ENCODE measurements around the gene VWA8. TPM values are rescaled to one million over a fixed set of nuclear protein-coding genes. Genes with fewer than 3 reads are reported as not detected.

VWA8 gene
- total and polyA plus RNA-seq, 4 donors, result 4.7 to 26.3 (median 11.9) TPM

- Histone ChIP-seq H3K9me3 (ENCODE audit: control insufficient read depth in 4 of 4, insufficient read depth in 3 of 4, low read length in 3 of 4) (no peaks in the 10 kb centered on the region), H3K36me3 (ENCODE audit: control insufficient read depth in 4 of 4, insufficient read depth in 4 of 4, low read length in 4 of 4) (peaks cover 1 to 22% (median 11%) of the 10 kb centered on the region in 4 donors), H3K4me3 (no peak overlapping the region), H3K27me3 (ENCODE audit: control insufficient read depth in 3 of 3, insufficient read depth in 3 of 3, low read length in 2 of 3) (no peaks in the 10 kb centered on the region), H3K9ac (ENCODE audit: insufficient read depth in 1 of 2, low read length in 2 of 2) (no peak overlapping the region), H3K27ac (ENCODE audit: low read depth in 1 of 2, low read length in 1 of 2) (no peak overlapping the region), H3K4me1 (ENCODE audit: control insufficient read depth in 5 of 5, insufficient read depth in 5 of 5, low read length in 5 of 5) (peaks cover 0 to 7% (median 4%) of the 10 kb centered on the region in 5 donors)
- no peak for TF ChIP-seq CTCF (IDR thresholded peaks at IDR 0.05; ENCODE audit: control extremely low read depth, extremely low read depth)
- ATAC-seq (ENCODE audit: insufficient read depth, low FRiP score), result no peak
- no peak for DNase-seq
- 93 to 97% methylated on average over 3 of the region's 3 CpGs for WGBS, 2 donors
Measured at GRCh38 chr13:41816057-41816456, 144.9 kb downstream of the VWA8 start.

- TF ChIP-seq CTCF (IDR thresholded peaks at IDR 0.05; ENCODE audit: control extremely low read depth, extremely low read depth), result no peak
- Histone ChIP-seq H3K9me3 (ENCODE audit: control insufficient read depth in 4 of 4, insufficient read depth in 3 of 4, low read length in 3 of 4) (no peaks in the 10 kb centered on the region), H3K4me3 (no peak overlapping the region), H3K27me3 (ENCODE audit: control insufficient read depth in 3 of 3, insufficient read depth in 3 of 3, low read length in 2 of 3) (no peaks in the 10 kb centered on the region), H3K36me3 (ENCODE audit: control insufficient read depth in 4 of 4, insufficient read depth in 4 of 4, low read length in 4 of 4) (peaks cover 1 to 19% (median 11%) of the 10 kb centered on the region in 4 donors), H3K27ac (ENCODE audit: low read depth in 1 of 2, low read length in 1 of 2) (no peak overlapping the region), H3K4me1 (ENCODE audit: control insufficient read depth in 5 of 5, insufficient read depth in 5 of 5, low read length in 5 of 5) (peaks cover 0 to 7% (median 0%) of the 10 kb centered on the region in 5 donors), H3K9ac (ENCODE audit: insufficient read depth in 1 of 2, low read length in 2 of 2) (no peak overlapping the region)
- DNase-seq (no peak), ATAC-seq (ENCODE audit: insufficient read depth, low FRiP score) (no peak)
Measured at GRCh38 chr13:41813426-41813825, 147.5 kb downstream of the VWA8 start.

- 90 to 95% methylated on average over 2 of the region's 2 CpGs for WGBS, 2 donors
- DNase-seq (no peak), ATAC-seq (ENCODE audit: insufficient read depth, low FRiP score) (no peak)
- peaks cover 0 to 7% (median 0%) of the 10 kb centered on the region in 5 donors for H3K4me1 ChIP-seq (ENCODE audit: control insufficient read depth in 5 of 5, insufficient read depth in 5 of 5, low read length in 5 of 5)
- no peak overlapping the region for H3K4me3 ChIP-seq
- H3K36me3 ChIP-seq (ENCODE audit: control insufficient read depth in 4 of 4, insufficient read depth in 4 of 4, low read length in 4 of 4), result peaks cover 0 to 14% (median 11%) of the 10 kb centered on the region in 4 donors
- H3K27ac ChIP-seq (ENCODE audit: low read depth in 1 of 2, low read length in 1 of 2), result no peak overlapping the region
- TF ChIP-seq CTCF (IDR thresholded peaks at IDR 0.05; ENCODE audit: control extremely low read depth, extremely low read depth), result no peak
- H3K9me3 ChIP-seq (ENCODE audit: control insufficient read depth in 4 of 4, insufficient read depth in 3 of 4, low read length in 3 of 4), result no peaks in the 10 kb centered on the region
- no peak overlapping the region for H3K9ac ChIP-seq (ENCODE audit: insufficient read depth in 1 of 2, low read length in 2 of 2)
- no peaks in the 10 kb centered on the region for H3K27me3 ChIP-seq (ENCODE audit: control insufficient read depth in 3 of 3, insufficient read depth in 3 of 3, low read length in 2 of 3)
Measured at GRCh38 chr13:41812851-41813250, 148.1 kb downstream of the VWA8 start.

- no peak for DNase-seq
- no peak for ATAC-seq (ENCODE audit: insufficient read depth, low FRiP score)
- no peak overlapping the region for H3K4me3 ChIP-seq
- no peaks in the 10 kb centered on the region for H3K9me3 ChIP-seq (ENCODE audit: control insufficient read depth in 4 of 4, insufficient read depth in 3 of 4, low read length in 3 of 4)
- no peak overlapping the region for H3K27ac ChIP-seq (ENCODE audit: low read depth in 1 of 2, low read length in 1 of 2)
- H3K9ac ChIP-seq (ENCODE audit: insufficient read depth in 1 of 2, low read length in 2 of 2), result no peak overlapping the region
- peaks cover 0 to 7% (median 0%) of the 10 kb centered on the region in 5 donors for H3K4me1 ChIP-seq (ENCODE audit: control insufficient read depth in 5 of 5, insufficient read depth in 5 of 5, low read length in 5 of 5)
- no peaks in the 10 kb centered on the region for H3K27me3 ChIP-seq (ENCODE audit: control insufficient read depth in 3 of 3, insufficient read depth in 3 of 3, low read length in 2 of 3)
- 97 to 100% methylated on average over 1 of the region's 1 CpG for WGBS, 2 donors
- H3K36me3 ChIP-seq (ENCODE audit: control insufficient read depth in 4 of 4, insufficient read depth in 4 of 4, low read length in 4 of 4), result peaks cover 3 to 19% (median 10%) of the 10 kb centered on the region in 4 donors
- TF ChIP-seq CTCF (IDR thresholded peaks at IDR 0.05; ENCODE audit: control extremely low read depth, extremely low read depth), result no peak
Measured at GRCh38 chr13:41812237-41812636, 148.7 kb downstream of the VWA8 start.

All from lung (tissue), 12 donors.